ENCODE results near the gene C1QTNF8. TPM values are rescaled to one million over a fixed set of nuclear protein-coding genes. Genes with fewer than 3 reads are reported as not detected.

Gene C1QTNF8
- polyA plus RNA-seq, 1 donor (not counting 4 experiments of a cell fraction or from before 2014, with no cell fraction given) = not detected

- dilution Hi-C loops (cut with MboI; ENCODE audit: extremely low pct_ligation_motif_present, low sequenced_read_pairs) = no loop called here
- FAIRE-seq = no peak
These were observed 38.9 kb upstream of the C1QTNF8 start for GRCh38 chr16:1134776-1135458.

GRCh38 chr16:1133810-1134520, 37.9 kb upstream of the C1QTNF8 start:
- Histone ChIP-seq H3K27me3 (ENCODE audit: control insufficient read depth, extremely low read depth, insufficient read depth, low read length) (no peaks in the 10 kb centered on the region), H3K9me1 (ENCODE audit: control insufficient read depth, extremely low read depth, insufficient read depth, low read length) (no peaks in the 10 kb centered on the region), H2AFZ (ENCODE audit: control insufficient read depth, low read length) (no peak overlapping the region), H3K79me2 (ENCODE audit: control insufficient read depth, insufficient read depth, low read length) (no peaks in the 10 kb centered on the region), H3K9ac (ENCODE audit: control insufficient read depth, extremely low read depth, insufficient read depth, low read length) (no peak overlapping the region), H3K27ac (ENCODE audit: control insufficient read depth, insufficient read depth, low read length) (no peak overlapping the region), H4K20me1 (ENCODE audit: control insufficient read depth, extremely low read depth, insufficient read depth, low read length) (no peaks in the 10 kb centered on the region), H3K4me3 (ENCODE audit: control insufficient read depth in 2 of 3, extremely low read depth in 1 of 3, insufficient read depth in 2 of 3, low read depth in 1 of 3, low read length in 3 of 3) (no peak overlapping the region), H3K4me2 (ENCODE audit: control insufficient read depth, extremely low read depth, insufficient read depth, low read depth, low read length) (no peak overlapping the region), H3K9me3 (ENCODE audit: control insufficient read depth, low read depth, low read length) (no peaks in the 10 kb centered on the region), H3K4me1 (ENCODE audit: control insufficient read depth, extremely low read depth, insufficient read depth, low read length) (no peaks in the 10 kb centered on the region), H3K36me3 (ENCODE audit: control insufficient read depth in 2 of 2, extremely low read depth in 1 of 2, insufficient read depth in 2 of 2, low read length in 2 of 2) (no peaks in the 10 kb centered on the region)
- no peak for DNase-seq (ENCODE audit: low read depth, low spot score)
- dilution Hi-C loops (cut with MboI; ENCODE audit: extremely low pct_ligation_motif_present, low sequenced_read_pairs) = no loop called here
- no peak for FAIRE-seq
- TF ChIP-seq CTCF (optimal IDR thresholded peaks at IDR 0.05 in 1 of 3, IDR thresholded peaks at IDR 0.05 in 1 of 3, conservative IDR thresholded peaks at IDR 0.05 in 1 of 3; ENCODE audit: extremely low read depth in 1 of 3, insufficient read depth in 2 of 3, low read length in 3 of 3) = no peak
- no peak for TF ChIP-seq EZH2 (IDR thresholded peaks at IDR 0.05; ENCODE audit: low read length)

More at GRCh38 chr16:1134776-1135458, 38.9 kb upstream of the C1QTNF8 start:
- Histone ChIP-seq H3K9me1 (ENCODE audit: control insufficient read depth, extremely low read depth, insufficient read depth, low read length) (no peaks in the 10 kb centered on the region), H3K27ac (ENCODE audit: control insufficient read depth, insufficient read depth, low read length) (no peak overlapping the region), H3K36me3 (ENCODE audit: control insufficient read depth in 2 of 2, extremely low read depth in 1 of 2, insufficient read depth in 2 of 2, low read length in 2 of 2) (no peaks in the 10 kb centered on the region), H3K4me1 (ENCODE audit: control insufficient read depth, extremely low read depth, insufficient read depth, low read length) (no peaks in the 10 kb centered on the region), H3K4me3 (ENCODE audit: control insufficient read depth in 2 of 3, extremely low read depth in 1 of 3, insufficient read depth in 2 of 3, low read depth in 1 of 3, low read length in 3 of 3) (no peak overlapping the region), H4K20me1 (ENCODE audit: control insufficient read depth, extremely low read depth, insufficient read depth, low read length) (no peaks in the 10 kb centered on the region), H3K9ac (ENCODE audit: control insufficient read depth, extremely low read depth, insufficient read depth, low read length) (no peak overlapping the region), H3K4me2 (ENCODE audit: control insufficient read depth, extremely low read depth, insufficient read depth, low read depth, low read length) (no peak overlapping the region), H3K79me2 (ENCODE audit: control insufficient read depth, insufficient read depth, low read length) (no peaks in the 10 kb centered on the region), H3K27me3 (ENCODE audit: control insufficient read depth, extremely low read depth, insufficient read depth, low read length) (no peaks in the 10 kb centered on the region), H2AFZ (ENCODE audit: control insufficient read depth, low read length) (no peak overlapping the region), H3K9me3 (ENCODE audit: control insufficient read depth, low read depth, low read length) (no peaks in the 10 kb centered on the region)
- DNase-seq (ENCODE audit: low read depth, low spot score) = no peak
- no peak for TF ChIP-seq CTCF (optimal IDR thresholded peaks at IDR 0.05 in 1 of 3, IDR thresholded peaks at IDR 0.05 in 1 of 3, conservative IDR thresholded peaks at IDR 0.05 in 1 of 3; ENCODE audit: extremely low read depth in 1 of 3, insufficient read depth in 2 of 3, low read length in 3 of 3)
- TF ChIP-seq EZH2 (IDR thresholded peaks at IDR 0.05; ENCODE audit: low read length) = no peak
